IMR-90 (cell line): ENCODE results near the gene HLX.

Source experiments
- BHLHE40 ChIP-seq: fragments of 150-350 bp; IDR thresholded peaks from 2 replicates; pipeline ENCODE4 v1.6.1; 2016; ENCODE audit warnings: mild to moderate bottlenecking, low read depth, low read length
- CEBPB ChIP-seq: IDR thresholded peaks from 2 replicates; pipeline ENCODE4 v1.6.1; 2012; ENCODE audit warnings: low read depth, low read length, improper control_type of control experiment
- CTCF ChIP-seq: conservative IDR thresholded peaks from 2 replicates; pipeline ENCODE4 v1.5.1; 2012; ENCODE audit warnings: mild to moderate bottlenecking, low read depth, low read length, improper control_type of control experiment
- ELK1 ChIP-seq: fragments of 150-350 bp; IDR thresholded peaks from 2 replicates; pipeline ENCODE4 v1.6.1; 2016; ENCODE audit warnings: low read depth, mild to moderate bottlenecking, low read length, moderate library complexity, borderline replicate concordance
- MAFK ChIP-seq: IDR thresholded peaks from 2 replicates; pipeline ENCODE4 v1.6.1; 2012; ENCODE audit warnings: low read depth, low read length, improper control_type of control experiment
- MAZ ChIP-seq: IDR thresholded peaks from 2 replicates; pipeline ENCODE4 v1.6.1; 2012; ENCODE audit warnings: low read depth, mild to moderate bottlenecking, low read length, improper control_type of control experiment, moderate library complexity, borderline replicate concordance
- MXI1 ChIP-seq: IDR thresholded peaks from 2 replicates; pipeline ENCODE4 v1.6.1; 2012; ENCODE audit warnings: low read depth, mild to moderate bottlenecking, low read length, moderate library complexity, borderline replicate concordance
- POLR2A ChIP-seq: IDR thresholded peaks from 2 replicates; pipeline ENCODE4 v1.6.1; 2012; ENCODE audit warnings: mild to moderate bottlenecking, low read depth, low read length
- RAD21 ChIP-seq: IDR thresholded peaks from 2 replicates; pipeline ENCODE4 v1.6.1; 2012; ENCODE audit warnings: low read length, improper control_type of control experiment
- RCOR1 ChIP-seq: IDR thresholded peaks from 2 replicates; pipeline ENCODE4 v1.6.1; 2012; ENCODE audit warnings: mild to moderate bottlenecking, low read length, improper control_type of control experiment; ENCODE audit not compliant: insufficient replicate concordance
- RFX5 ChIP-seq: IDR thresholded peaks from 2 replicates; pipeline ENCODE4 v1.8.0; 2012; ENCODE audit warnings: low read depth, mild to moderate bottlenecking, low read length, moderate library complexity
- USF2 ChIP-seq: fragments of 150-350 bp; IDR thresholded peaks from 2 replicates; pipeline ENCODE4 v1.6.1; 2017; ENCODE audit warnings: mild to moderate bottlenecking, antibody characterized with exemption, low read length, low read depth

- no peak for TF ChIP-seq RFX5
- no peak for TF ChIP-seq CTCF
- no peak for TF ChIP-seq POLR2A
- TF ChIP-seq MXI1 = no peak
- no peak for TF ChIP-seq USF2
- TF ChIP-seq RCOR1 = no peak
- no peak for TF ChIP-seq ELK1
- TF ChIP-seq RAD21 = no peak
- no peak for TF ChIP-seq BHLHE40
- no peak for TF ChIP-seq MAZ
- no peak for TF ChIP-seq CEBPB
- no peak for TF ChIP-seq MAFK
These were observed 49.6 kb downstream of the HLX start for GRCh38 chr1:220928725-220929300.
